Activated gamma-delta T cell treated with Interleukin-2 at 50 U/mL for 16 hours (primary cell): Measurements from ENCODE around the gene PCDHB11.
"Not testable (repeated sequence)": the region's sequence is repeated elsewhere in the genome, so short reads cannot be mapped to it uniquely, and the experiment has no call there.

Experiments used
- DNase-seq: peaks from one replicate; pipeline ENCODE4 v3.0.0-alpha.2; 2020

PCDHB11 gene

DNA sequence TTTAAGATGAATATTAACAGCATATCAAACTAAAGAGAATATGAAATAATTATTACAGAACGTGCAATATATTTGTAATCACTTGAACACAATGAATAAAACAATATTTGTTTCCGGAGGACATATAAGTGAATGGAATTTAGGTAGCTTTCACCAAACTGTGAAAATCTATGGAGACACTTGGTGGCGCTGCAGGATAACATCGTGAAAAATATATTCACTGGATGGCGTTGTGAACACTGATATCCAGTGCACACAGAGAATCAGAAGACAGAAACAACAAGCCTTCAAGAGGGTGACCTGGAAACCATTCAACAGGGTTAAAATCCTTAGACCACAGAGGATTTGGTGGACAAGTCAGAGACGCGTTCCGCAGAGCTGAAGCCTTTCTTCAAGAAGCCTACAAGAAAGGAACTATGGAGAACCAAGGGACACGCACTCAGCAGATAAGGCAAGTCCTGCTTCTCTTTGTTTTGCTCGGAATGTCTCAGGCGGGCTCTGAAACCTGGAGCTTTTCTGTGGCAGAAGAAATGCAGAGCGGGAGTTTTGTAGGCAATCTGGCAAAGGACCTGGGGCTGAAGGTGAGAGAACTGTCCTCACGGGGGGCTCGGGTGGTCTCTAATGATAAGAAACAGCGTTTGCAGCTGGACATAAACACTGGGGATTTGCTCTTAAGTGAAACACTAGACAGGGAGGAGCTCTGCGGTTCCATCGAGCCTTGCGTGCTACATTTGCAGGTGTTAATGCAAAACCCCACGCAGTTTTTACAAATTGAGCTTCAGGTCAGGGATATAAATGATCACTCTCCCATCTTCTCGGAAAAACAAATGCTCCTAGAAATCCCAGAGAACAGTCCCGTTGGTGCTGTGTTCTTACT is at the start of gene PCDHB11:
PCDHB11 (plus strand) TSS at position 269 of the 877 bp plus-strand sequence; CDS start at position 417, 148 bp downstream.
- DNase-seq, result no peak

DNA sequence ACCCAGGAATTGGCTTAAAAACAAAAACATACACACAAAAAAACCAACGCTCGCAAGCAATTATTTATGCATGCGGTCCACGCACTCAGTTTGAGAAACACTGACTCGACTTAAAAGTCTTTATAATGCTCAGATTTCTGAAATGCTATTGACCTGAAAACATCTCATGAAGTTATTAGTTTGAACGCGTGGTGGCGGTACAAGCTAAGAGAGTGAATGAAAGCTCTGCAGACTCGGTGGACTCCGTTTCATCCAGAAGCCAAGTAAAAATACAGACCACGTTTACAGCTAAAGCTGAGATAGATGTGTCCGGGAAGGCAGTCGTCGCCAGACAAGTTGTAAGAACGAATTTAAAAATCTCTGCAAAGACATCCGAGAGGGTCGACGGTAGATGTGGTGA is 49.6 kb upstream of the PCDHB11 start, which contains the start of gene PCDHB6:
PCDHB6 (plus strand) TSS at position 246 of the 400 bp plus-strand sequence. CDS start 201 bp downstream, outside the sequence.
- DNase-seq, result no peak

DNA sequence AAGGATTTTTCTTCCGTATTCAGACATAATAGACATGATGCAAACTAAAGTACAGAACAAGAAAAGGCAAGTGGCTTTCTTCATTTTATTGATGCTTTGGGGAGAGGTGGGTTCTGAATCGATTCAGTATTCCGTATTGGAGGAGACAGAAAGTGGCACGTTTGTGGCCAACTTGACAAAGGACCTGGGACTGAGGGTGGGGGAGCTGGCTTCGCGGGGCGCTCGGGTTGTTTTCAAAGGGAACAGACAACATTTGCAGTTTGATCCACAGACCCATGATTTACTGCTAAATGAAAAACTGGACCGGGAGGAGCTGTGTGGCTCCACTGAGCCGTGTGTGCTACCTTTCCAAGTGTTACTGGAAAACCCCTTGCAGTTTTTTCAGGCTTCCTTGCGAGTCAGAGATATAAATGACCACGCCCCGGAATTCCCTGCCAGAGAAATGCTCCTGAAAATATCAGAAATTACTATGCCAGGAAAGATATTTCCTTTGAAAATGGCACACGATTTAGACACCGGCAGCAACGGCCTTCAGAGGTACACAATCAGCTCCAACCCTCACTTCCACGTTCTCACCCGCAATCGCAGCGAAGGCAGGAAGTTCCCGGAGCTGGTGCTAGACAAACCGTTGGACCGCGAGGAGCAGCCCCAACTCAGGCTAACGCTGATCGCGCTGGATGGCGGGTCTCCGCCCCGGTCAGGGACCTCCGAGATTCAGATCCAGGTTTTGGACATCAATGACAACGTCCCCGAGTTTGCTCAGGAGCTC is 49.0 kb upstream of the PCDHB11 start:
- DNase-seq, result no peak

DNA sequence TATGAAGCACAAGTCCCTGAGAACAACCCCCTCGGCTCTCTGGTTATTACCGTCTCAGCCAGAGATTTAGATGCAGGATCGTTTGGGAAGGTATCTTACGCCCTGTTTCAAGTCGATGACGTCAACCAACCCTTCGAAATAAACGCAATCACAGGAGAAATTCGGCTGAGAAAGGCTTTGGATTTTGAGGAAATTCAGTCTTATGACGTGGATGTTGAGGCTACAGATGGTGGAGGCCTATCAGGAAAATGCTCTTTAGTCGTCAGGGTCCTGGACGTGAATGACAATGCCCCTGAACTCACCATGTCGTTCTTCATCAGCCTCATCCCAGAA is 48.5 kb upstream of the PCDHB11 start:
- no peak for DNase-seq

DNA sequence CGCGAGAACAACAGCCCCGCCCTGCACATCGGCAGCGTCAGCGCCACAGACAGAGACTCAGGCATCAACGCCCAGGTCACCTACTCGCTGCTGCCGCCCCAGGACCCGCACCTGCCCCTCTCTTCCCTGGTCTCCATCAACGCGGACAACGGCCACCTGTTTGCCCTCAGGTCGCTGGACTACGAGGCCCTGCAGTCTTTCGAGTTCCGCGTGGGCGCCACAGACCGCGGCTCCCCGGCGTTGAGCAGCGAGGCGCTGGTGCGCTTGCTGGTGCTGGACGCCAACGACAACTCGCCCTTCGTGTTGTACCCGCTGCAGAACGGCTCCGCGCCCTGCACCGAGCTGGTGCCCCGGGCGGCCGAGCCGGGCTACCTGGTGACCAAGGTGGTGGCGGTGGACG is 47.8 kb upstream of the PCDHB11 start:
- not testable (repeated sequence) for DNase-seq

DNA sequence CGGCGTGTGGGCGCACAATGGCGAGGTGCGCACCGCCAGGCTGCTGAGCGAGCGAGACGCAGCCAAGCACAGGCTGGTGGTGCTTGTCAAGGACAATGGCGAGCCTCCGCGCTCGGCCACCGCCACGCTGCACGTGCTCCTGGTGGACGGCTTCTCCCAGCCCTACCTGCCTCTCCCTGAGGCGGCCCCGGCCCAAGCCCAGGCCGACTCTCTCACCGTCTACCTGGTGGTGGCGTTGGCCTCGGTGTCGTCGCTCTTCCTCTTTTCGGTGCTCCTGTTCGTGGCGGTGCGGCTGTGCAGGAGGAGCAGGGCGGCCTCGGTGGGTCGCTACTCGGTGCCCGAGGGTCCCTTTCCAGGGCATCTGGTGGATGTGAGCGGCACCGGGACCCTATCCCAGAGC is 47.3 kb upstream of the PCDHB11 start:
- not testable (repeated sequence) for DNase-seq

DNA sequence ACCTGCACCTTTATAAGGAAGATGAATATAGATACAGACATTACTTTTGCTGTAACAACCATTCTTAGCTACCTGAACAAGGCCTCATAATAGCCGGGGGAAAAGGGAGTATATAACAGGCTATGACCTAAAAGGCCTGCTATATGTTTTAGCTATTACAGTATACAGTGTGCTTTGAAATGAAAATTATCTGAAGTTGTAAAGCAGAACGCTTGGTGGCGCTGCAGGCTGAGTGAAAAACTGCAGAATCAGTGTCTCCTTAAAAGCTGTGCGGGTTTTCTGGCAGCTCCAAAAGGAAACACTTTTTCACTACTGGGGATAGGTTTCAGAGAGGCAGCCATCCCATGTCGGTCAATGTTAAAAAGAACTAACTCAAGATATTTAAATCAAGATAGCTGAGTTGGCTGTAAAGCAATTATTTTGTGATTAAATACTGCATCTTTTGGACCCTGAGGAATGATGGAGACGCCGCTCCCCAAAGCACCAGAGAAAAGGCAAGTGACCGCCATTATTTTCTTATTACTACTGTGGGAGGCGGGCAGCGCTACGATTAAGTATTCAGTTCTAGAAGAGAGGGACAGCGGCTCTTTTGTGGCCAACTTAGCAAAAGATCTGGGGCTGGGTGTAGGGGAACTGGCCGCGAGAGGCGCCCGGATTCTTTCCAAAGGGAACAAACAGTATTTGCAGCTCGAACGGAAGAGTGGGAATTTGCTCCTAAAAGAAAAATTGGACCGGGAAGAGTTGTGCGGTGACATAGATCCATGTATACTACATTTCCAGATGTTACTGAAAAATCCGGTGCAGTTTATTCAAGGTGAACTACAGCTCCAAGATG is 43.7 kb upstream of the PCDHB11 start:
- no peak for DNase-seq

DNA sequence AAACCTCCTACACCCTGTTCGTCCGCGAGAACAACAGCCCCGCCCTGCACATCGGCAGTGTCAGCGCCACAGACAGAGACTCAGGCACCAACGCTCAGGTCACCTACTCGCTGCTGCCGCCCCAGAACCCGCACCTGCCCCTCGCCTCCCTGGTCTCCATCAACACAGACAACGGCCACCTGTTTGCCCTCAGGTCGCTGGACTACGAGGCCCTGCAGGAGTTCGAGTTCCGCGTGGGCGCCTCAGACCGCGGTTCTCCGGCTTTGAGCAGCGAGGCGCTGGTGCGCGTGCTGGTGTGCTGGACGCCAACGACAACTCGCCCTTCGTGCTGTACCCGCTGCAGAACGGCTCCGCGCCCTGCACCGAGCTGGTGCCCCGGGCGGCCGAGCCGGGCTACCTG is 42.1 kb upstream of the PCDHB11 start:
- DNase-seq, result not testable (repeated sequence)

DNA sequence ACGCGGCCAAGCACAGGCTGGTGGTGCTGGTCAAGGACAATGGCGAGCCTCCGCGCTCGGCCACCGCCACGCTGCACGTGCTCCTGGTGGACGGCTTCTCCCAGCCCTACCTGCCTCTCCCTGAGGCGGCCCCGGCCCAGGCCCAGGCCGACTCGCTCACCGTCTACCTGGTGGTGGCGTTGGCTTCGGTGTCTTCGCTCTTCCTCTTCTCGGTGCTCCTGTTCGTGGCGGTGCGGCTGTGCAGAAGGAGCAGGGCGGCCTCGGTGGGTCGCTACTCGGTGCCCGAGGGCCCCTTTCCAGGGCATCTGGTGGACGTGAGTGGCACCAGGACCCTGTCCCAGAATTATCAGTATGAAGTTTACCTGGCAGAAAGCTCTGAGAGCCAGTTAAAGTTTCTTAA is 41.5 kb upstream of the PCDHB11 start:
- DNase-seq, result not testable (repeated sequence)

DNA sequence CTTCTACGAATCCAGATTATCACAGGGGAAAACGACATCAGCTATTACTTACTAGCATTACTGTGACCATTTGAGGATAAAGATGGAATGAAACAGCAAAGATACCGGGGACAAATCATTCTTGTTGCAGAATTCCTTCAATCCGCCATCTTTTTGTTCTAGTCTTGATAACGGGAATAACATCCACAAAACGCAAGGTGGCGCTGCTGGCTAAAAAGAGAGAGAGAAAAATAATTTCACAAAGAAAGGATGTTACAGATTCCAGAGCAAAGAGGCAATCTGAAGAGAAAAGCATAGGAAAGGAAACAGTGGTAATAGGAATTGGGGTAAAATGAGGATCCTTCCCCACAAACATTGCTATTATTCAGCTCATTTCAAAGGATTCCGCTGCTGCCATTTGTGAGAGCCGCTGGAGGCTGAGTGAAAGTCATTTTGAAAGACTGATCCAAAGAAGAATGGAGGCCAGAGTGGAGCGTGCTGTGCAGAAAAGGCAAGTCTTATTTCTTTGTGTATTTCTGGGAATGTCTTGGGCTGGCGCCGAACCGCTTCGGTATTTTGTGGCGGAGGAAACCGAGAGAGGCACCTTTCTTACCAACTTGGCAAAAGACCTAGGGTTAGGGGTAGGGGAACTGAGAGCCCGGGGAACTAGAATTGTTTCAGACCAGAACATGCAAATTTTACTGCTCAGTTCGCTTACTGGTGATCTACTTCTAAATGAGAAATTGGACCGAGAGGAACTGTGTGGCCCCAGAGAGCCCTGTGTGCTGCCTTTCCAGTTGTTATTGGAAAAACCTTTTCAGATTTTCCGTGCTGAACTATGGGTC is 26.8 kb upstream of the PCDHB11 start, which contains the start of gene PCDHB7:
PCDHB7 (plus strand) TSS at position 264 of the 824 bp plus-strand sequence; CDS start at position 456, 192 bp downstream.
- no peak for DNase-seq

DNA sequence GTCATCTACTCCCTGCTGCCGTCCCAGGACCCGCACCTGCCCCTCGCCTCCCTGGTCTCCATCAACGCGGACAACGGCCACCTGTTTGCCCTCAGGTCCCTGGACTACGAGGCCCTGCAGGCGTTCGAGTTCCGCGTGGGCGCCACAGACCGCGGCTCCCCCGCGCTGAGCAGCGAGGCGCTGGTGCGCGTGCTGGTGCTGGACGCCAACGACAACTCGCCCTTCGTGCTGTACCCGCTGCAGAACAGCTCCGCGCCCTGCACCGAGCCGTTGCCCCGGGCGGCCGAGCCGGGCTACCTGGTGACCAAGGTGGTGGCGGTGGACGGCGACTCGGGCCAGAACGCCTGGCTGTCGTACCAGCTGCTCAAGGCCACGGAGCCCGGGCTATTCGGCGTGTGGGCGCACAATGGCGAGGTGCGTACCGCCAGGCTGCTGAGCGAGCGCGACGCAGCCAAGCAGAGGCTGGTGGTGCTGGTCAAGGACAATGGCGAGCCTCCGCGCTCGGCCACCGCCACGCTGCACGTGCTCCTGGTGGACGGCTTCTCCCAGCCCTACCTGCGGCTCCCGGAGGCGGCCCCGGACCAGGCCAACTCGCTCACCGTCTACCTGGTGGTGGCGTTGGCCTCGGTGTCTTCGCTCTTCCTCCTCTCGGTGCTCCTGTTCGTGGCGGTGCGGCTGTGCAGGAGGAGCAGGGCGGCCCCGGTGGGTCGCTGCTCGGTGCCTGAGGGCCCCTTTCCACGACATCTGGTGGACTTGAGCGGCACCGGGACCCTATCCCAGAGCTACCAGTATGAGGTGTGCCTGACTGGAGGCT is 24.9 kb upstream of the PCDHB11 start:
- not testable (repeated sequence) for DNase-seq

DNA sequence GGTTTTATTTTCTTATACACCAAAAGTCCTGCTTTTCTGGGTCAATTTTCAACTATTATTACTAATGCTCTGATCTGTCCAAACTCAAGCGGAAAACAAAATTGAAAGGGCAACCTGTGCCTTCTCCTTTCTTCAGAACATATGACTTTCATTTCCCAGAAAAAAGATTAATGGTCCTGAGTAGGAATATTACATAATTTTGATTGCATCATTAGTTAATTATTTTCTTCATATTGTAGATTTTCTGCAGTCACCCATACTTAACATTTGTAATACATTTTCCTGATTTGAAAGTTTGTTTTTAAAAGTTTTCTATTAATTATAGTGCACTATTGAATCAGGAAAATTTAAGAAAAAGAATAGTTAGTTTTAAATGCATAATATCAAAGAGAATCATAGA is 23.5 kb upstream of the PCDHB11 start:
- DNase-seq, result no peak

DNA sequence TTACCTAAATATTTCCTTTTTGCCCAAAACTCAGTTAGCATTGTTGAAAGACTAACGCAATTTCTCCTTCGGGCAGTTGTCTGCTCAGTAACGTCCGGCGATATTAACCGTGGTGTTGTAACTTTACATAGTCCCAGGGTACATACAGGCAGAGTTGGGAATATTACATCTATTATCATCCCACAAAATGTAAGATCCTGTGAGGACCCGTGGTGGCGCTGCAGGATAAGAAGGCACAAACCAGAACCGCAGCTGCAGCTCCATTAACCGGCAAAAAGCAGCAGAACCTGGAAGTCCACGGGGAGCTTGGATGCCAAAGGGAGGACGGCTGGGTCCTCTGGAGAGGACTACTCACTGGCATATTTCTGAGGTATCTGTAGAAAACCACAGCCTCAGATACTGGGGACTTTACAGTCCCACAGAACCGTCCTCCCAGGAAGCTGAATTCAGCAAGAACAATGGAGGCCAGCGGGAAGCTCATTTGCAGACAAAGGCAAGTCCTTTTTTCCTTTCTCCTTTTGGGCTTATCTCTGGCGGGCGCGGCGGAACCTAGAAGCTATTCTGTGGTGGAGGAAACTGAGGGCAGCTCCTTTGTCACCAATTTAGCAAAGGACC is 21.7 kb upstream of the PCDHB11 start, which contains the start of gene PCDHB8:
PCDHB8 (plus strand) TSS at position 214 of the 615 bp plus-strand sequence; CDS start at position 459, 245 bp downstream.
- DNase-seq, result not testable (repeated sequence)

DNA sequence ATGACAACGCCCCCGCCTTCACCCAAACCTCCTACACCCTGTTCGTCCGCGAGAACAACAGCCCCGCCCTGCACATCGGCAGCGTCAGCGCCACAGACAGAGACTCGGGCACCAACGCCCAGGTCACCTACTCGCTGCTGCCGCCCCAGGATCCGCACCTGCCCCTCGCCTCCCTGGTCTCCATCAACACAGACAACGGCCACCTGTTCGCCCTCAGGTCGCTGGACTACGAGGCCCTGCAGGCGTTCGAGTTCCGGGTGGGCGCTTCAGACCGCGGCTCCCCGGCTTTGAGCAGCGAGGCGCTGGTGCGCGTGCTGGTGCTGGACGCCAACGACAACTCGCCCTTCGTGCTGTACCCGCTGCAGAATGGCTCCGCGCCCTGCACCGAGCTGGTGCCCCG is 20.1 kb upstream of the PCDHB11 start:
- DNase-seq, result not testable (repeated sequence)

DNA sequence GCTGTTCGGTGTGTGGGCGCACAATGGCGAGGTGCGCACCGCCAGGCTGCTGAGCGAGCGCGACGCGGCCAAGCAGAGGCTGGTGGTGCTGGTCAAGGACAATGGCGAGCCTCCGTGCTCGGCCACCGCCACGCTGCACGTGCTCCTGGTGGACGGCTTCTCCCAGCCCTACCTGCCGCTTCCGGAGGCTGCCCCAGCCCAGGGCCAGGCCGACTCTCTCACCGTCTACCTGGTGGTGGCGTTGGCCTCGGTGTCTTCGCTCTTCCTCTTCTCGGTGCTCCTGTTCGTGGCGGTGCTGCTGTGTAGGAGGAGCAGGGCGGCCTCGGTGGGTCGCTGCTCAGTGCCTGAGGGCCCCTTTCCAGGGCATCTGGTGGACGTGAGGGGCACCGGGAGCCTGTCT is 19.6 kb upstream of the PCDHB11 start:
- not testable (repeated sequence) for DNase-seq

DNA sequence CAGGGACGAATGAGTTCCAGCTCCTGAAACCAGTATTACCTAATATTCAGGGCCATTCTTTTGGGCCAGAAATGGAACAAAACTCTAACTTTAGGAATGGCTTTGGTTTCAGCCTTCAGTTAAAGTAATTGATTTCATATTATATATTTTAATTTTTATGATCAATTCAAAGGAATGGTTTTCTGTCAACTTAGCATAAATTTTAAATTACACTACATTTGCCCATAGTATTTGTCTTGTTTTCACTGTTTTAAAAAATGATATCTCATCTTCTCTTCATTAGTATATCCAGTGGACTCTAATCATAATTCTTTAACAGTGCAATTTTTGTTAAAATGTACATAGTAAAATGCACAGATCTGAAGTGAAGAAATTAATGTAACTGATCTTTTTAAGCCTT is 19.1 kb upstream of the PCDHB11 start:
- no peak for DNase-seq

DNA sequence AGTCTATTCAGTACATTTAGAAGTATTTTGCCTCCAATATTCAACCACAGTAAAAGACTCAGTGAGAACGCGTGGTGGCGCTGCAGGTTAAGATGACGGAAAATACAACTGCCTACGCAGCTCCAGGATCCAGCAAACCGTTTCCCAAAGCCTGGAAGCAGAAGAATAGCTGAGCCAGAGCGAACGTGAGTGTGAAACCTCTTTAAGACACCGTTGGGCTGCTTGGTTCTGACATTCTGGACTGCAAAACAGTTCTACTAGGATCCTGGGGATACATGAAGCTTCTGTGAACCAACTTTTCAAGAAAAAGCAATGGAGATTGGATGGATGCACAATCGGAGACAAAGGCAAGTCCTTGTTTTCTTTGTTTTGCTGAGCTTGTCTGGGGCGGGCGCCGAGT is 17.2 kb upstream of the PCDHB11 start, which contains the start of gene PCDHB16:
PCDHB16 (plus strand) TSS at position 140 of the 400 bp plus-strand sequence; CDS start at position 313, 173 bp downstream.
- no peak for DNase-seq

DNA sequence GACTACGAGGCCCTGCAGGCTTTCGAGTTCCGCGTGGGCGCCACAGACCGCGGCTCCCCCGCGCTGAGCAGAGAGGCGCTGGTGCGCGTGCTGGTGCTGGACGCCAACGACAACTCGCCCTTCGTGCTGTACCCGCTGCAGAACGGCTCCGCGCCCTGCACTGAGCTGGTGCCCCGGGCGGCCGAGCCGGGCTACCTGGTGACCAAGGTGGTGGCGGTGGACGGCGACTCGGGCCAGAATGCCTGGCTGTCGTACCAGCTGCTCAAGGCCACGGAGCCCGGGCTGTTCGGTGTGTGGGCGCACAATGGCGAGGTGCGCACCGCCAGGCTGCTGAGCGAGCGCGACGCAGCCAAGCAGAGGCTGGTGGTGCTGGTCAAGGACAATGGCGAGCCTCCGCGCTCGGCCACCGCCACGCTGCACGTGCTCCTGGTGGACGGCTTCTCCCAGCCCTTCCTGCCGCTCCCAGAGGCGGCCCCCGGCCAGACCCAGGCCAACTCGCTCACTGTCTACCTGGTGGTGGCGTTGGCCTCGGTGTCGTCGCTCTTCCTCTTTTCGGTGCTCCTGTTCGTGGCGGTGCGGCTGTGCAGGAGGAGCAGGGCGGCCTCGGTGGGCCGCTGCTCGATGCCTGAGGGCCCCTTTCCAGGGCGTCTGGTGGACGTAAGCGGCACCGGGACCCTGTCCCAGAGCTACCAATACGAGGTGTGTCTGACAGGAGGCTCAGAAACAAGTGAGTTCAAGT is 15.1 kb upstream of the PCDHB11 start:
- not testable (repeated sequence) for DNase-seq

DNA sequence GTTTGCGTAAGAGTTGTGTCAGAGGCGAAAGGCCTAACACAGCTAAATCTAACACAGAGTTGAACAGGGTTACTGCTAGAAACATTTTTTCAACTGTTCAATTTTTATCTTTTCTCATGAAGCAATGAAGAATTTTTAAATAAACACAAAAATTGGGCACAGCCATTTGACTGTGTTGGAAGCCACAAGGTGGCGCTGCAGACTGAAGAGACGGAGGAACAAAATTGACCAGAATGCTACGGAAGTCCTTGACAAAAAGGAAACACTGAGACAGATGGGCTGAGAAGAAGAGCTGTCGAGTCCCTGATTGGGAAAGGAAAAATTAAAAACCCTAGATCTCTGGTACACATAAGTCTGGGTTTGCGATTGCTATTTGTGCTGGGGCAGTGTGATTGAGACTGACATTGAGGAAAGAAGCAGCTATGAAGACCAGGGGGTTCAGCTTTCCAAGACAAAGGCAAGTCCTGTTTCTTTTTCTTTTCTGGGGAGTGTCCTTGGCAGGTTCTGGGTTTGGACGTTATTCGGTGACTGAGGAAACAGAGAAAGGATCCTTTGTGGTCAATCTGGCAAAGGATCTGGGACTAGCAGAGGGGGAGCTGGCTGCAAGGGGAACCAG is 12.4 kb upstream of the PCDHB11 start, which contains the start of gene PCDHB9:
PCDHB9 (plus strand) TSS at position 265 of the 616 bp plus-strand sequence; CDS start at position 423, 158 bp downstream.
- DNase-seq, result no peak
